Measurements from ENCODE around the gene GRHL1.
"Not testable (repeated sequence)": the region's sequence is repeated elsewhere in the genome, so short reads cannot be mapped to it uniquely, and the experiment has no call there.

The GRHL1 gene

DNA sequence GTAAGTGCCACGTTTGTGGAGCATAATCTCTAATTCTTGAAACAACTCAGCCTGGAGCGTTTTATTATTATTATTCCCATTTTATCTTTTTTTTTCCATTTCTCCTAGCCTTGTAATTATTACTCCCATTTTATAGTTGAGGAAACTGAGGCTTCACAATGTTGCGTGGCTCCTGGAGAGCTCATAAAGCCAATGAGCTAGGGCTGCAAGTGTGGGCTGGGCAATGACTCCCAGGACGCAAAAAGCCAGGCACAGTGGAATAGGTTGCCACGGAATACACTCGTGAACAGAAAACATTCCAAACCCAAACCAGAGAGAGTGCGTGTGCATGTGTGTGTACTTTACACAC, 78.4 kb downstream of the GRHL1 start:
- DNase-seq (ENCODE audit: insufficient read length, low spot score) (no peak), FAIRE-seq (no peak)
- TF ChIP-seq, protein P1, sequence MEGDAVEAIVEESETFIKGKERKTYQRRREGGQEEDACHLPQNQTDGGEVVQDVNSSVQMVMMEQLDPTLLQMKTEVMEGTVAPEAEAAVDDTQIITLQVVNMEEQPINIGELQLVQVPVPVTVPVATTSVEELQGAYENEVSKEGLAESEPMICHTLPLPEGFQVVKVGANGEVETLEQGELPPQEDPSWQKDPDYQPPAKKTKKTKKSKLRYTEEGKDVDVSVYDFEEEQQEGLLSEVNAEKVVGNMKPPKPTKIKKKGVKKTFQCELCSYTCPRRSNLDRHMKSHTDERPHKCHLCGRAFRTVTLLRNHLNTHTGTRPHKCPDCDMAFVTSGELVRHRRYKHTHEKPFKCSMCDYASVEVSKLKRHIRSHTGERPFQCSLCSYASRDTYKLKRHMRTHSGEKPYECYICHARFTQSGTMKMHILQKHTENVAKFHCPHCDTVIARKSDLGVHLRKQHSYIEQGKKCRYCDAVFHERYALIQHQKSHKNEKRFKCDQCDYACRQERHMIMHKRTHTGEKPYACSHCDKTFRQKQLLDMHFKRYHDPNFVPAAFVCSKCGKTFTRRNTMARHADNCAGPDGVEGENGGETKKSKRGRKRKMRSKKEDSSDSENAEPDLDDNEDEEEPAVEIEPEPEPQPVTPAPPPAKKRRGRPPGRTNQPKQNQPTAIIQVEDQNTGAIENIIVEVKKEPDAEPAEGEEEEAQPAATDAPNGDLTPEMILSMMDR (IDR thresholded peaks at IDR 0.05; ENCODE audit: insufficient read depth, missing control alignments), result no peak

GRCh38 chr2:10030311-10030736, 78.8 kb downstream of the GRHL1 start:
- FAIRE-seq, result no peak
- no peak for DNase-seq (ENCODE audit: insufficient read length, low spot score)
- TF ChIP-seq, protein P1 (IDR thresholded peaks at IDR 0.05; ENCODE audit: insufficient read depth, missing control alignments), result no peak

DNA sequence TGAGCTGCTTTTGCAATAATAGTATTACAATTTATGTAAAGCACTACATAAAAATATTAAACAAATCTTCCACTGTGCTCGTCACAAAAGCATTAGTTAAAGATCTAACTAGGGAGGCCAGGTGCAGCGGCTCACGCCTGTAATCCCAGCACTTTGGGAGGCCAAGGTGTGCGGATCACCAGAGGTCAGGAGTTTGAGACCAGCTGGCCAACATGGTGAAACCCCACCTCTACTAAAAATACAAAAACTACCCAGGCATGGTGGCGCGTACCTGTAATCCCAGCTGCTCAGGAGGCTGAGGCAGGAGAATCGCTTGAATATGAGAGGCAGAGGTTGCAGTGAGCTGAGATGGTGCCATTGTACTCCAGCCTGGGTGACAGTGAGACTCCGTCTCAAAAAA, 79.3 kb downstream of the GRHL1 start:
- not testable (repeated sequence) for FAIRE-seq; DNase-seq (ENCODE audit: insufficient read length, low spot score)

- TF ChIP-seq, protein P1 (IDR thresholded peaks at IDR 0.05; ENCODE audit: insufficient read depth, missing control alignments), result no peak
- DNase-seq (ENCODE audit: insufficient read length, low spot score) (no peak), FAIRE-seq (no peak)
These were observed 80.6 kb downstream of the GRHL1 start for GRCh38 chr2:10031886-10032745.

GRCh38 chr2:10032746-10033105, 81.2 kb downstream of the GRHL1 start:
- FAIRE-seq (no peak), DNase-seq (ENCODE audit: insufficient read length, low spot score) (no peak)
- TF ChIP-seq, protein P1 (IDR thresholded peaks at IDR 0.05; ENCODE audit: insufficient read depth, missing control alignments), result no peak

GRCh38 chr2:10033251-10034006, 81.9 kb downstream of the GRHL1 start:
- FAIRE-seq, result no peak
- DNase-seq (ENCODE audit: insufficient read length, low spot score), result no peak
- TF ChIP-seq, protein P1 (IDR thresholded peaks at IDR 0.05; ENCODE audit: insufficient read depth, missing control alignments), result no peak

GRCh38 chr2:10034333-10035052, 83.0 kb downstream of the GRHL1 start:
- no peak for DNase-seq (ENCODE audit: insufficient read length, low spot score)
- FAIRE-seq, result no peak
- TF ChIP-seq, protein P1 (IDR thresholded peaks at IDR 0.05; ENCODE audit: insufficient read depth, missing control alignments), result no peak

Data from D721Med (cell line).